Fibroblast of pulmonary artery (primary cell): ENCODE results near the gene SERPINH1.

Experiments used
- DNase-seq: peaks from one replicate; pipeline ENCODE4 v3.0.0-alpha.2; 2010; ENCODE audit warnings: low read depth
- H3K4me3 ChIP-seq: replicated peaks from 2 replicates; pipeline ENCODE4 v1.5.1; 2011; ENCODE audit warnings: low read depth, mild to moderate bottlenecking, control low read depth, low read length, moderate library complexity
- CTCF ChIP-seq: IDR thresholded peaks from 2 replicates; pipeline ENCODE4 v1.5.1; 2011; ENCODE audit warnings: mild to moderate bottlenecking, control low read depth, low read length, inconsistent platforms; ENCODE audit errors: missing control alignments

The SERPINH1 gene

DNA sequence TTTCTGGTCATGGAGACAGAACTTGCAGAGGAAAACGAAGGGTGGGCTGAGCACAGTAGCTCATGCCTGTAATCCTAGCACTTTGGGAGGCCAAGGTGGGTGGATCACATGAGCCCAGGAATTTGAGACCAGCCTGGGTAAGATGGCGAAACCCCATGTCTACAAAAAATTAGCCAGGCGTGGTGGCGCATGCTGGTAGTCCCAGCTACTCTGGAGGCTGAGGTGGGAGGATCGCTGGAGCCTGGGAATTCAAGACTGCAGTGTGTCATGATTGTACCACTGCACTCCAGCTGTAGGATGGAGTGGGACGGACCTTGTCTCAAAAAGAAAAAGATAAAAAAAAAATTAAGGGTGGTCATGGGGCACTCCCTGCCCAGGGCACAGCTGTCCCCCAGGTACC lies 5.9 kb downstream of the SERPINH1 start:
- H3K4me3 ChIP-seq, result no peak overlapping the region
- DNase-seq, result no peak
- TF ChIP-seq CTCF, result no peak

GRCh38 chr11:75568616-75569219 lies 6.7 kb downstream of the SERPINH1 start:
- H3K4me3 ChIP-seq, result no peak overlapping the region
- no peak for DNase-seq
- no peak for TF ChIP-seq CTCF

GRCh38 chr11:75570559-75571139 lies 8.6 kb downstream of the SERPINH1 start:
- no peak overlapping the region for H3K4me3 ChIP-seq
- DNase-seq, result no peak

GRCh38 chr11:75571625-75572024 lies 9.6 kb downstream of the SERPINH1 start:
- DNase-seq, result no peak
- no peak overlapping the region for H3K4me3 ChIP-seq
- no peak for TF ChIP-seq CTCF

More at GRCh38 chr11:75570559-75571139, 8.6 kb downstream of the SERPINH1 start:
- TF ChIP-seq CTCF, result no peak

DNA sequence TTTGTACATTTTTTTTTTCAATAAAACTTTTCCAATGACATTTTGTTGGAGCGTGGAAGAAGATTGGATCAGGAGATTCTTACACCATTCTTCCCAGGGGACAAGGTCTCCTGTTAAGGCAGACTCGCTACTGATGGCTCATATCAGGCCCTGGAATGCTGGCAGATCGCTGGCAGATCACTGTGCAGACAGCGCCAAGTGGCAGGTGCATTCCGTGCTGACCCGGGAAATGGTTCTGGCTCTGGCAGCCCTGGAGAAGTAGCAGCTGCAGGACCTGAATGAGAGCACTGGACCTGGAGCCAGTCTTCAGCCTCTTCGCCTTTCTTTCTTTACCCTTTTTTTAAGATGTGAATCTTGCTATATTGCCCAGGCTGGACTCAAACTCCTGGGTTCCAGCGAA lies 10.7 kb downstream of the SERPINH1 start:
- DNase-seq, result no peak
- H3K4me3 ChIP-seq, result no peak overlapping the region
- no peak for TF ChIP-seq CTCF

DNA sequence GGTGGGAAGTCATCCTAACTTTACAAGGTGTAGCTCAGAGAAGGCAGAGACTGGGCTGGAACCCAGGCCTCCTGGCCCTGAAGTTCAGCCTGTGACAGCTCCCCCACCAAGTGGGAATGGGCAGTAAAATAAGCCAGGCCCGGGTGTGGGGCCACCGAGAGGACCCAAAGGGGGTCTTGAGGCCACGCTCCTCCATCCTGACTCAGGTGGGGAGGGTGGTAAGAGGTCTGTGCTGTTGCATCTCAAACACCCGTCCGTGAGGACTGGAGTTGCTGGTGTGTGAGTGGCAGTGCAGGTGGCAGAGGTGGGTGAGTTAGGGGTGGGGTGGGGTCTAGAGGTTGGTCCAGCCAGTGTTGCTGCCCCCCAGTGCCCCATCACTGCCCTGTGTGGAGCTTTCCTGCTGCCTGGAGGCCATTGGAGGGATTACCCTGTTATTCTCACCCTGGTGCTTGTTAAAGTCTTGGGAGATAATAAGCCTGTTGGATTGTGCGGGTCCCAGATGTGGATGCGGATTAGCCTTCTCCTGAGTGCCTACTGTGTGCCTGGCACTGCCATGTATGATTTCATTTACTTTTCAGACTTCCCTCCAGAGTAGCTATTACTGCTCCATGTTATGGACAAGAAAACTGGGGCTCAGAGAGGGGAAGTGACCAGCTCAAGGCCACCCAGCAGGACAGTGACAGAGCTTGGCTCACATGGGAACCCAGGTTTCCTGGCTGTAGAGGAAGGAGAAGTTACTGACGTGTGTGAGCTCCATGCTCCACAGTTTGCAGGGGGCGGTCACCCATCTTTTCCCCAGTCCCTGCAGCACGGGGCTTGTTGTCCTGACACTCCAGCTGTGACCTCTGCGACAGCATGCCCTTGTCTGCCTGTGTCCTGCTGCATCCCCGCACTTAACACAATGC lies 12.9 kb downstream of the SERPINH1 start:
- peak; percentile 39 for TF ChIP-seq CTCF
- no peak overlapping the region for H3K4me3 ChIP-seq
- no peak for DNase-seq
